ENCODE data around the gene ASIC5. TPM values are rescaled to one million over a fixed set of nuclear protein-coding genes. Genes with fewer than 3 reads are reported as not detected.

Gene ASIC5
- polyA plus RNA-seq, 1 of the 3 experiments (the other 2 are of a cell fraction) = not detected

DNA sequence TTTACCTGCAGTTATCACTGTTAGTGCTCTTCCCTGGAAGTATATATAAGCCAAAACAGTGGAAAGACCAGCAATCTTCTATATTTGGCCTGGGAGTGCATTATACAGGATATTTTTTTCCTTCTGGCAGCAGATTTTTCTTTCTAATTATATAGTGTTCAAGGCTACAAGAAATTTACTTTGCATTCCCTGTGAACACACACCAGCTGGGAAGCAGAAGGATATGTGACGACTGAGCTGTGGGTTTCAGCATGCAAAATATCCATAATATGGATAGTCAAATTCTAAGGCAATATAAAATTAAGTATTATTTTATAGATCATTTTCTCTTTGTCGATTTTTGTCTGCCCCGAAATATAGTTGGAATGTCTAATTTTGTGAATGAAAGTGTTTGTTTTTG lies 76.1 kb downstream of the ASIC5 start:
- 65% methylated on average over 3 of the region's 3 CpGs for WGBS (ENCODE audit: low lambda C conversion rate)
- CTCF ChIA-PET = interaction anchor here (1.2 kb wide), 2 partner anchors 386 to 387 kb away, joined by 3 to 4 read pairs; no protein-coding TSS in a partner anchor
- peaks cover 4% of the 10 kb centered on the region for H3F3A ChIP-seq (replicated peaks; ENCODE audit: insufficient read depth)
- H3K9me2 ChIP-seq = no peaks in the 10 kb centered on the region
- no peak overlapping the region for H2AFZ ChIP-seq (ENCODE audit: low read depth)
- no peaks in the 10 kb centered on the region for H4K20me1 ChIP-seq (ENCODE audit: insufficient read depth)
- TF ChIP-seq, protein P1, sequence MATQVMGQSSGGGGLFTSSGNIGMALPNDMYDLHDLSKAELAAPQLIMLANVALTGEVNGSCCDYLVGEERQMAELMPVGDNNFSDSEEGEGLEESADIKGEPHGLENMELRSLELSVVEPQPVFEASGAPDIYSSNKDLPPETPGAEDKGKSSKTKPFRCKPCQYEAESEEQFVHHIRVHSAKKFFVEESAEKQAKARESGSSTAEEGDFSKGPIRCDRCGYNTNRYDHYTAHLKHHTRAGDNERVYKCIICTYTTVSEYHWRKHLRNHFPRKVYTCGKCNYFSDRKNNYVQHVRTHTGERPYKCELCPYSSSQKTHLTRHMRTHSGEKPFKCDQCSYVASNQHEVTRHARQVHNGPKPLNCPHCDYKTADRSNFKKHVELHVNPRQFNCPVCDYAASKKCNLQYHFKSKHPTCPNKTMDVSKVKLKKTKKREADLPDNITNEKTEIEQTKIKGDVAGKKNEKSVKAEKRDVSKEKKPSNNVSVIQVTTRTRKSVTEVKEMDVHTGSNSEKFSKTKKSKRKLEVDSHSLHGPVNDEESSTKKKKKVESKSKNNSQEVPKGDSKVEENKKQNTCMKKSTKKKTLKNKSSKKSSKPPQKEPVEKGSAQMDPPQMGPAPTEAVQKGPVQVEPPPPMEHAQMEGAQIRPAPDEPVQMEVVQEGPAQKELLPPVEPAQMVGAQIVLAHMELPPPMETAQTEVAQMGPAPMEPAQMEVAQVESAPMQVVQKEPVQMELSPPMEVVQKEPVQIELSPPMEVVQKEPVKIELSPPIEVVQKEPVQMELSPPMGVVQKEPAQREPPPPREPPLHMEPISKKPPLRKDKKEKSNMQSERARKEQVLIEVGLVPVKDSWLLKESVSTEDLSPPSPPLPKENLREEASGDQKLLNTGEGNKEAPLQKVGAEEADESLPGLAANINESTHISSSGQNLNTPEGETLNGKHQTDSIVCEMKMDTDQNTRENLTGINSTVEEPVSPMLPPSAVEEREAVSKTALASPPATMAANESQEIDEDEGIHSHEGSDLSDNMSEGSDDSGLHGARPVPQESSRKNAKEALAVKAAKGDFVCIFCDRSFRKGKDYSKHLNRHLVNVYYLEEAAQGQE (IDR thresholded peaks at IDR 0.05; ENCODE audit: low read depth, low read length) = no peak
- TF ChIP-seq TAF1 (IDR thresholded peaks at IDR 0.05; ENCODE audit: borderline replicate concordance, low read depth, low read length) (no peak), FOSL2 (IDR thresholded peaks at IDR 0.05; ENCODE audit: borderline replicate concordance, low read depth) (no peak), SMC3 (IDR thresholded peaks at IDR 0.05; ENCODE audit: low read depth, low read length) (no peak), EZH2phosphoT487 (IDR thresholded peaks at IDR 0.05; ENCODE audit: borderline replicate concordance, low read depth) (no peak)
- H3K27me3 ChIP-seq (ENCODE audit: insufficient read depth) = no peaks in the 10 kb centered on the region
- no peaks in the 10 kb centered on the region; a peak in 1 of 4 replicates for H3K4me1 ChIP-seq (ENCODE audit: control insufficient read depth in 1 of 2, insufficient read depth in 2 of 2, low read depth in 1 of 2, low read length in 1 of 2)
- POLR2A ChIA-PET = no interaction called here
- no peak for DNase-seq
- H3K4me2 ChIP-seq = no peak overlapping the region
- H3K9me3 ChIP-seq = no peaks in the 10 kb centered on the region
- no peak overlapping the region for H3K4me3 ChIP-seq (ENCODE audit: low read depth in 2 of 2, low read length in 1 of 2)
- H3K79me2 ChIP-seq (ENCODE audit: insufficient read depth) = no peaks in the 10 kb centered on the region
- no peaks in the 10 kb centered on the region for H3K36me3 ChIP-seq (replicated peaks in 1 of 2; ENCODE audit: control insufficient read depth in 1 of 2, insufficient read depth in 2 of 2, low read length in 1 of 2)
- H3K27ac ChIP-seq (ENCODE audit: low read depth in 2 of 2, low read length in 1 of 2) = no peak overlapping the region
- no peak overlapping the region for H3K9ac ChIP-seq

DNA sequence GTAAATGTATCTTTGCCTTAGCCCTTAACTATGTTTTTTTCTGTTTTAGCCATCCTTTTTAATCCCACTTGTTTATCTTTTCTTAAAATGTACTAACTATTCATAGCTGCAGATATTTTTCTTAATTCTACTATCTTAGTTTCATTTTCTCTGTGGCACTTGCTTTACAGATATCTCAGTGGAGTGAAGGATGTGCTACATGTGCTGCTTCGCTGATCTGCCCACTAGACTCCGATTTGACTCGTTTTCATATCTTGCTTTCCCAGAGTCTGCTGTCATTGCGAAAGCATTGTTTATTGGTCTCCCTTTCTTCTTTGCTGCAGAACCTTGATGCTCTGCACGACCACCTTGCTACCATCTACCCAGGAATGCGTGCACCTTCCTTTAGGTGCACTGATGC lies 76.7 kb downstream of the ASIC5 start:
- CTCF ChIA-PET = interaction anchor here (1.1 to 1.2 kb wide), 4 partner anchors 19 to 386 kb away, joined by 3 to 4 read pairs (median 3); no protein-coding TSS in a partner anchor
- Histone ChIP-seq H3K9me3 (no peaks in the 10 kb centered on the region), H3K9ac (no peak overlapping the region), H3K4me3 (ENCODE audit: low read depth in 2 of 2, low read length in 1 of 2) (no peak overlapping the region), H3F3A (replicated peaks; ENCODE audit: insufficient read depth) (no peaks in the 10 kb centered on the region), H2AFZ (ENCODE audit: low read depth) (no peak overlapping the region), H3K36me3 (replicated peaks in 1 of 2; ENCODE audit: control insufficient read depth in 1 of 2, insufficient read depth in 2 of 2, low read length in 1 of 2) (no peaks in the 10 kb centered on the region), H3K27me3 (ENCODE audit: insufficient read depth) (no peaks in the 10 kb centered on the region), H3K27ac (ENCODE audit: low read depth in 2 of 2, low read length in 1 of 2) (no peak overlapping the region), H3K79me2 (ENCODE audit: insufficient read depth) (no peaks in the 10 kb centered on the region), H3K9me2 (no peaks in the 10 kb centered on the region), H4K20me1 (ENCODE audit: insufficient read depth) (no peaks in the 10 kb centered on the region), H3K4me2 (peak overlapping the region; percentile 7; the same call in 1 of the 2 replicates), H3K4me1 (ENCODE audit: control insufficient read depth in 1 of 2, insufficient read depth in 2 of 2, low read depth in 1 of 2, low read length in 1 of 2) (no peaks in the 10 kb centered on the region; a peak in 1 of 4 replicates)
- POLR2A ChIA-PET = no interaction called here
- no peak for DNase-seq
- WGBS (ENCODE audit: low lambda C conversion rate) = 65% methylated on average over 6 of the region's 6 CpGs
- TF ChIP-seq NRF1 (IDR thresholded peaks at IDR 0.05; ENCODE audit: low read depth, low read length) (no peak), MXI1 (IDR thresholded peaks at IDR 0.05; ENCODE audit: low read depth, low read length) (no peak), TAF1 (IDR thresholded peaks at IDR 0.05; ENCODE audit: borderline replicate concordance, low read depth, low read length) (no peak), EZH2phosphoT487 (IDR thresholded peaks at IDR 0.05; ENCODE audit: borderline replicate concordance, low read depth) (no peak)
- TF ChIP-seq, protein P2, sequence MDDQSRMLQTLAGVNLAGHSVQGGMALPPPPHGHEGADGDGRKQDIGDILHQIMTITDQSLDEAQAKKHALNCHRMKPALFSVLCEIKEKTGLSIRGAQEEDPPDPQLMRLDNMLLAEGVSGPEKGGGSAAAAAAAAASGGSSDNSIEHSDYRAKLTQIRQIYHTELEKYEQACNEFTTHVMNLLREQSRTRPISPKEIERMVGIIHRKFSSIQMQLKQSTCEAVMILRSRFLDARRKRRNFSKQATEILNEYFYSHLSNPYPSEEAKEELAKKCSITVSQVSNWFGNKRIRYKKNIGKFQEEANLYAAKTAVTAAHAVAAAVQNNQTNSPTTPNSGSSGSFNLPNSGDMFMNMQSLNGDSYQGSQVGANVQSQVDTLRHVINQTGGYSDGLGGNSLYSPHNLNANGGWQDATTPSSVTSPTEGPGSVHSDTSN (IDR thresholded peaks at IDR 0.05) = no peak
- TF ChIP-seq, protein P1 (IDR thresholded peaks at IDR 0.05; ENCODE audit: low read depth, low read length) = no peak
